Fibroblast of villous mesenchyme (primary cell): ENCODE results near the gene PPIL1. TPM values are rescaled to one million over a fixed set of nuclear protein-coding genes. Genes with fewer than 3 reads are reported as not detected.

Experiments
- DNase-seq: peaks from one replicate; pipeline ENCODE4 v3.0.0-alpha.2; 2010; ENCODE audit warnings: low read depth
- H3K4me3 ChIP-seq: 2 replicates; pipeline ENCODE4 v1.5.1; 2011; ENCODE audit warnings: low read depth, mild to moderate bottlenecking, low read length
- total RNA-seq: library from RNA; depleted of rRNA; stranded (reverse); fragments of >200 nt; gene quantifications from 2 replicates; pipeline ENCODE4 v1.2.3, GENCODE V29; 2012
- TF ChIP-seq, protein P1 (sequence below): IDR thresholded peaks from 2 replicates; pipeline ENCODE4 v1.5.1; 2012; ENCODE audit warnings: low read depth, mild to moderate bottlenecking, low read length; ENCODE audit not compliant: insufficient read depth

The PPIL1 gene
- total RNA-seq, 1 donor: 55.3 TPM

DNA sequence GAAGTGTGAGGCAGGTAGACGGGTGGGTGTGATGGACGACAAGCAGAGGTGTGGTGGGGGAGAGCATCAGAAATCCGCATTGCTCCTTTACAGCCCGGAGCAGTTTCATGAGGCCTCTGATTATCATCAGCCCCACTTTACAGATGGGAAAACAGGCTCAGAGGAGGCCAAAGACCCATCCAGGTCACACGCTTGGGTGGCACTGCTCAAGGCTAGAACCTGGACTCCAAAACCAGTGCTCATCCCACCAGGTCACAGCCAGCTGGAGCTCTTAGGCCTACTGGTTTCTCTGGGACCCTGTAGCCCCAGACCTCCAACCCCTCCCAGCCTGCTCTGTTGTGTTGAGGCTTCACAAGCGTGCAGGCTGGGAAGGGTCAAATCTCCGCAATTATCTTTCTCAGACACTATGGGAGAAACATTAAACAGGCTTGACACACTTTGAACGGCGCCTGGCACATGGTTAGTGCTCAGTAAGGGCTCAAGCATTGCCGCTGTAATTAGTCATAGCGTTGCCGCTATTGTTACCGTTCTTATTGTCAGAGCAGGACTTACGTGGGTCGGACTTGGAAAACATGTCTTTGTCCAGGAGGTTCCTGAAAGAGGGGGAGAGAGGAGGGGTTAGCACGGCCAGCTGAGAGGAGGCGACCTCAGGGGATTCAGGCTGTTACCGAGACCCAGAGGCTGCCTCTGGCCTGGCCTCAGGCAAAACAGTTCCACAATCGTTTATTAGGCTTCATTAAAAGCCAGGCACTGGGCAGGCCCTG is 51.9 kb downstream of the PPIL1 start:
- H3K4me3 ChIP-seq: no peak overlapping the region
- no peak for DNase-seq

DNA sequence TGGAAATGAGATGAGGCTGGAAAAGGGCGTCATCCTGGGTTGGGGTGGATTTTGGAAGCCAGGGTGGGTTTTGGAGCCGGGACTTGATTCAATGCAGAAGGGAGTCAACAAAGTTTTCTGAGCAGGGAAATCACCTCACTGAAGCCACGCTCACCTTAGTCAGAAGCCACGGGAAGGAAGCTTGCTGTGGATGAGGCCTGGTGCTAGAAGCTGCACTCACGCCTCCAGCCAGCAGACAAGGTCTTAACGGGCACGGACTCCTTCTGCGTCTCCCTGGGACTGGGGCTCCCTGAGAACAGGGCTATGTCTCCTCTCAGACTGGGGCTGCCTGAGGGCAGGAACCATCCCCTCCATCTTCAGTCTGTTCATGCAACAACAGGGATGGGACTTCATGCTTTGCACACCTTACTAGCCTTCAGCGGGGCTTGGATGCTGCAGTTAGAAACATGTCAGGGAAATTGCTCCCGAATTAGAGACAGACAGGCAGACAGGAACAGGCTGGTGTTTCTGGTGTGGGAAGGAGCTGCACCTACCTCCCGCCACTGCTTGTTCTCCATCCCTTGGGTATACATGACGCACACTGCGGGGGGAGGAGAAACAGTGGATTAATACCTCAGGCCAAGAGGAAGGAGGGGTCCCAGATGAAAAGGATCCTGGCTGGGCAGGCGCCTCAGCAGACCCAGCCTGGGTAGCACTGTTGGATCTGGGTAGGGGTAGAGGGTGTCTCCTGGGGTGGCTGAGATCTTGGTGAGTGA is 52.8 kb downstream of the PPIL1 start:
- TF ChIP-seq, protein P1, sequence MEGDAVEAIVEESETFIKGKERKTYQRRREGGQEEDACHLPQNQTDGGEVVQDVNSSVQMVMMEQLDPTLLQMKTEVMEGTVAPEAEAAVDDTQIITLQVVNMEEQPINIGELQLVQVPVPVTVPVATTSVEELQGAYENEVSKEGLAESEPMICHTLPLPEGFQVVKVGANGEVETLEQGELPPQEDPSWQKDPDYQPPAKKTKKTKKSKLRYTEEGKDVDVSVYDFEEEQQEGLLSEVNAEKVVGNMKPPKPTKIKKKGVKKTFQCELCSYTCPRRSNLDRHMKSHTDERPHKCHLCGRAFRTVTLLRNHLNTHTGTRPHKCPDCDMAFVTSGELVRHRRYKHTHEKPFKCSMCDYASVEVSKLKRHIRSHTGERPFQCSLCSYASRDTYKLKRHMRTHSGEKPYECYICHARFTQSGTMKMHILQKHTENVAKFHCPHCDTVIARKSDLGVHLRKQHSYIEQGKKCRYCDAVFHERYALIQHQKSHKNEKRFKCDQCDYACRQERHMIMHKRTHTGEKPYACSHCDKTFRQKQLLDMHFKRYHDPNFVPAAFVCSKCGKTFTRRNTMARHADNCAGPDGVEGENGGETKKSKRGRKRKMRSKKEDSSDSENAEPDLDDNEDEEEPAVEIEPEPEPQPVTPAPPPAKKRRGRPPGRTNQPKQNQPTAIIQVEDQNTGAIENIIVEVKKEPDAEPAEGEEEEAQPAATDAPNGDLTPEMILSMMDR: no peak
- no peak overlapping the region for H3K4me3 ChIP-seq
- DNase-seq: no peak

More for the DNA sequence above, 51.9 kb downstream of the PPIL1 start:
- TF ChIP-seq, protein P1: no peak

DNA sequence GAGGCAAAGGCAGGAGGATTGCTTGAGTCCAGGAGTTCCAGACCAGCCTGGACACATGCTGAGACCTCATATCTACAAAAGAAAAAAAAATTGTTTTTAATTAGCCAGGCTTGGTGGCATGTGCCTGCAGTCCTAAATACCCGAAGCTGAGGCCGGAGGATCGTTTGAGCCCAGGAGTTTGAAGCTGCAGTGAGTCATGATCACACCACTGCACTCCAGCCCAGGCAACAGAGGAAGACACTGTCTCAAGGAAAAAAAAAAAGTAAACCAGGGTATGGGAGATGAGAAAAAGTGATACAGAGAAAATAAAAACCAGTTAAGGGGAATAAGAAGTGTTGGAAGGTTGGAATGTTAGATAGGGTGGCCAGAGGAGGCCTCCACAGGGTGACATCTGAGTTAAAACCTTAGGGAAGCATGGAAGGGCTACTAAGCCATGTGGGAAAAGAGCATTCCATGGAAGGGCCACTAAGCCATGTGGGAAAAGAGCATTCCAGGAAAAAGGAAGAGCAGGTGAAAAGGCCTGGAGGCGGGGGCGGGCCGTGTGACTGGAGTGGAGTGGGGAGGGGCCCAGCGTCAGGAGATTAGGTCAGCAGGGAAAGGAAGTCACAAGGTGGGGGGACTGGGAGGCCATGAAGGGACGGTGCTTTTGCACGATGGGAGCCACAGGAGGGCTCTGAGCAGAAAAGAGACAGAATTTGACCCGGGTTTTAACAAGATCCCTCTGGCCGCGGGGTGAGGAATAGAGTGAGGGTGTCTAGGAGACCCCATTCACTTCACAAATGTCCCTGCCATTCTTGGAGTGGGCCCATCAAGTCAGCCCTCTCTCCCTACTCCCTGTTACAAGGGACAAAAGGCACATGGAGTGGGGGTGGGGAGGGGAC is 53.7 kb downstream of the PPIL1 start:
- no peak overlapping the region for H3K4me3 ChIP-seq
- TF ChIP-seq, protein P1: no peak
- peak; percentile 67 for DNase-seq

DNA sequence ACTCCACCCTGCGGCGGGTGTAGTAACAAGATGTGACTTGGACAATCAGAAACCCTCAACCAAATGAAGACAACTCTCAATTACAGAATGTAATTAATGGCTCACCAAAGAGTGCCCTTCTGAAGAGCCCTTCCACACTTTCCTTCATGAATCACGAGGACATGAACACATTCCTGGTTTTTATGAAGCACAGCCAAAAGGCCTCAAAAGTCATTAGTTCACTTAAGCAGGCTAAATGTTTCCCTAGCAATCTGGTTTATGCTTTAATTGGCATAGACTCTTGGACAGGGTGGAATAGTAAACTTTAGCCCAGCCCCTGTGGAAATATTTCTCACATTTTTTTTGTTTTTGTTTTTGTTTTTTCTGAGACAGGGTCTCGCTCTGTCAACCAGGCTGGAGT is 55.8 kb downstream of the PPIL1 start:
- DNase-seq: no peak
- TF ChIP-seq, protein P1: no peak
- no peak overlapping the region for H3K4me3 ChIP-seq

DNA sequence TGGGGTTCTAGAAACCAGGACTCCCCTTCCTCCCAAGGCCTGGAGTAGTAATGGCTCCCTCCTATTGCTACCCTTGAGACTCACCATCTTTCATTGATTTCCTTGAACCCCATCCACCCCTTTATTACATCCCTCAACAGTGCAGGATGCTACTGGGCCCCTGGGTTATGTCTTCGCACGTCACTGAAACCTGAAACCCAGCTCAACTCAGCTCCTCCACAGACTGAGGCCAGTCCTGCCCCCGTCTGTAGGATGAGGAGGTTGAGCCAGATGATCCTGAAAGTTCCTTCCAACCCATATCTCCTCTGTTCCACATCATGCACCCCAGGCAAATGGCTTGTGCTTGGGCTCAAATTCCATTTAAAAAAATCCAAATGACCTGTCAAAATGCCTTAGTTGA is 56.8 kb downstream of the PPIL1 start:
- DNase-seq: no peak
- TF ChIP-seq, protein P1: no peak
- no peak overlapping the region for H3K4me3 ChIP-seq

DNA sequence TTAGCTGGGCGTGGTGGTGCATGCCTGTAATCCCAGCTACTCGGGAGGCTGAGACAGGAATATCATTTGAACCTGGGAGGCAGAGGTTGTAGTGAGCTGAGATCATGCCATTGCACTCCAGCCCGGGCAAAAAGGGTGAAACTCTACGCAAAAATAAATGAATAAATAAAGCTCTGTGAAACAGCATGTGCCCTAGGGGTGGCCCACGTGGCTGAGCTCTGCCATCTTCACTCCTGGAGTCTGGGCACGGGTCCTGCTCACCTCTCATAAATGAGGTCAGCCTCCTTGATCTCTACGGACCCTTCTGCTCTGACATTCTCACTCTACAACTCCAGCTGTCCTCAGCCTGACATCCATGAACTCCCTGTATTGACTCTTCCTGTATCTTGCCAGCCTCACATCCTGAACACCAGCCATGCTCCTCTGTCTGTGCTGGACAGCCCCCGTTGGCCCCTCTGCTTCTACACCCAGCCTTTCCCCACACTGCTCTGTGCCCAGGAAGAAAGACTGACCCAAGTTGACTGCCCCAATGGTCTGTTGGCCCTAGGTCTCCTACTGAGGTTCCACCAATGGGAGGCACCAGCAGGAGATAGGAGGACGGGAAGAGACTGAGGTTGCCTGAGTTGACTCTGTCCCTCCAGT is 57.3 kb downstream of the PPIL1 start:
- DNase-seq: no peak
- H3K4me3 ChIP-seq: no peak overlapping the region
- TF ChIP-seq, protein P1: no peak
